GM12801 (cell line): ENCODE data around the gene SHTN1.

ENCODE experiments used
- TF ChIP-seq, protein P1 (sequence below): IDR thresholded peaks from one replicate; pipeline ENCODE4 v1.5.1; 2011; ENCODE audit warnings: control low read depth; ENCODE audit not compliant: insufficient read length; ENCODE audit errors: extremely low read depth

Gene SHTN1

DNA sequence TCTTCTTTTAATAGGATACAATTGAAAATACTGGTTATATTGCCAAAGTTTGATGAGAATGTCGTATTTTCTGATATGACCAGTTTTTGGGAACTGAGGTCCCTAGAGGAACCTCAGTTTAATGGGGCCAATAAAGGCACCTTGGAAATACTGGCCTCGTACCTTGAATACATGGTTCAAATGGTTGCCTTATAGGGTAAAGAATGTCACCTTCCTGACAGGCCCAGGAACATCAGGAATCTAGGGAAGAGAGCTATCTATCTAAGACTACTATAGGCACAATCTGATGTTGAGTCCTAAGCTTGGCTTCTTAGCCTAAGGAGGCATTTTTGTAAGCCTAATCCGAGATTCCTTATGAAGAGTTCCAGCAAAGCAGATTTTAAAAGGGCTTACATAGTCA is 9.3 kb downstream of the SHTN1 start:
- TF ChIP-seq, protein P1, sequence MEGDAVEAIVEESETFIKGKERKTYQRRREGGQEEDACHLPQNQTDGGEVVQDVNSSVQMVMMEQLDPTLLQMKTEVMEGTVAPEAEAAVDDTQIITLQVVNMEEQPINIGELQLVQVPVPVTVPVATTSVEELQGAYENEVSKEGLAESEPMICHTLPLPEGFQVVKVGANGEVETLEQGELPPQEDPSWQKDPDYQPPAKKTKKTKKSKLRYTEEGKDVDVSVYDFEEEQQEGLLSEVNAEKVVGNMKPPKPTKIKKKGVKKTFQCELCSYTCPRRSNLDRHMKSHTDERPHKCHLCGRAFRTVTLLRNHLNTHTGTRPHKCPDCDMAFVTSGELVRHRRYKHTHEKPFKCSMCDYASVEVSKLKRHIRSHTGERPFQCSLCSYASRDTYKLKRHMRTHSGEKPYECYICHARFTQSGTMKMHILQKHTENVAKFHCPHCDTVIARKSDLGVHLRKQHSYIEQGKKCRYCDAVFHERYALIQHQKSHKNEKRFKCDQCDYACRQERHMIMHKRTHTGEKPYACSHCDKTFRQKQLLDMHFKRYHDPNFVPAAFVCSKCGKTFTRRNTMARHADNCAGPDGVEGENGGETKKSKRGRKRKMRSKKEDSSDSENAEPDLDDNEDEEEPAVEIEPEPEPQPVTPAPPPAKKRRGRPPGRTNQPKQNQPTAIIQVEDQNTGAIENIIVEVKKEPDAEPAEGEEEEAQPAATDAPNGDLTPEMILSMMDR = no peak

GRCh38 chr10:116994113-116994890 is 10.7 kb downstream of the SHTN1 start:
- TF ChIP-seq, protein P1 = no peak

DNA sequence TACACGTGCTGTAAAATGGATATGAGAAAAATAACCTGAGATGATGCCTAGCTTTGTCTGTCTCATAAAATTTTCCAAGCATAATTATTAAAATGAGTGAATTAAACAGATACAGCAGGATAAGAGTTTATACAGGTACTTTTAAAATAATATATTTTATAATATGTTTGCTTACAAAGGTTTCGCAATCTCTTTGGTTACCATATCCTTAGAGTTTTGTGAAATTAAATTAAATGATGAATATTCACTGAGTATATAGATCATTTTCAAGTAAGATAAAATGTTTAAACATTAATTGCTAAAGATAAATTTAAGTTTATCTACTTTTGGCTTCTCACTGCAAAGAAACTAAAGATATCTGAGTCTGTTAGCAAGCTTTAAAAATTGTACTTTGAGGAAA is 11.4 kb downstream of the SHTN1 start:
- TF ChIP-seq, protein P1 = no peak

- TF ChIP-seq, protein P1 = no peak
Measured at GRCh38 chr10:116992183-116992582, 12.8 kb downstream of the SHTN1 start.

GRCh38 chr10:116990276-116990800 is 14.6 kb downstream of the SHTN1 start:
- TF ChIP-seq, protein P1 = no peak

GRCh38 chr10:116989439-116989838 is 15.5 kb downstream of the SHTN1 start:
- TF ChIP-seq, protein P1 = no peak

DNA sequence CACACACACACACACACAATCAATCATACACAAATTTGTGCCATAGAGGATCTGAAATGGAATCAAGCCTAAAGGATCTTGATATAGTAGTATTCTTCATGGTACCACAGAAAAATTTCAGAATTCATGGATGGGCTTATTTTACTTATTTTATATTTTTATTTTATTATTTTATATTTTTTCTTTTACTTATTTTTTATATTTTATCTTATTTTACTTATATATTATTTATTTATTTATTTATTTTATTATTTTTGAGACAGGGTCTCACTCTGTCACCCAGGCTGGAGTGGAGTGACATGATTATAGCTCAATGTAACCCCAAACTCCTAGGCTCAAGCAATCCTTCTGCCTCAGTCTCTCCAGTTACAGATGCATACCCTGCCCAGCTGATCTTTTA is 16.7 kb downstream of the SHTN1 start:
- TF ChIP-seq, protein P1 = no peak
